Measurements from ENCODE around the gene PPIG.
"Not testable (repeated sequence)": the region's sequence is repeated elsewhere in the genome, so short reads cannot be mapped to it uniquely, and the experiment has no call there.

The PPIG gene

GRCh38 chr2:169584005-169584877 is at the start of gene PPIG:
TSS of gene PPIG (plus strand) at chr2:169584351. CDS start at chr2:169604042, 19,691 bp downstream.
- peak; percentile 92 for DNase-seq

GRCh38 chr2:169539460-169539859 is 44.7 kb upstream of the PPIG start:
- DNase-seq: not testable (repeated sequence)

- no peak for DNase-seq
Observed at GRCh38 chr2:169540146-169540545, 44.0 kb upstream of the PPIG start.

- no peak for DNase-seq
Observed at GRCh38 chr2:169542433-169542832, 41.7 kb upstream of the PPIG start.

GRCh38 chr2:169546756-169547155 is 37.4 kb upstream of the PPIG start:
- DNase-seq: no peak

- no peak for DNase-seq
Observed at GRCh38 chr2:169561364-169561763, 22.8 kb upstream of the PPIG start.

- not testable (repeated sequence) for DNase-seq
Observed at GRCh38 chr2:169562084-169562483, 22.1 kb upstream of the PPIG start.

GRCh38 chr2:169562519-169562918 is 21.6 kb upstream of the PPIG start:
- DNase-seq: no peak

- DNase-seq: no peak
Observed at GRCh38 chr2:169565686-169566085, 18.5 kb upstream of the PPIG start.

GRCh38 chr2:169569948-169570347 is 14.2 kb upstream of the PPIG start:
- DNase-seq: no peak

GRCh38 chr2:169570752-169571151 is 13.4 kb upstream of the PPIG start:
- DNase-seq: not testable (repeated sequence)

- DNase-seq: no peak
Observed at GRCh38 chr2:169571571-169571970, 12.6 kb upstream of the PPIG start.

- DNase-seq: no peak
Observed at GRCh38 chr2:169572189-169572588, 12.0 kb upstream of the PPIG start.

GRCh38 chr2:169572821-169573159 is 11.4 kb upstream of the PPIG start:
- DNase-seq: no peak

GRCh38 chr2:169573160-169573973 is 10.8 kb upstream of the PPIG start, which contains the start of gene FASTKD1:
TSS of gene FASTKD1 (minus strand) at chr2:169573865. CDS start at chr2:169572029, 1,836 bp downstream.
- DNase-seq: peak; percentile 90

- DNase-seq: no peak
Observed at GRCh38 chr2:169573974-169574299, 10.2 kb upstream of the PPIG start.

GRCh38 chr2:169574539-169574938 is 9.6 kb upstream of the PPIG start:
- DNase-seq: not testable (repeated sequence)

GRCh38 chr2:169575264-169575663 is 8.9 kb upstream of the PPIG start:
- DNase-seq: not testable (repeated sequence)

- no peak for DNase-seq
Observed at GRCh38 chr2:169579044-169579443, 5.1 kb upstream of the PPIG start.

GRCh38 chr2:169582552-169583266 is 1.4 kb upstream of the PPIG start:
- DNase-seq: not testable (repeated sequence)

GRCh38 chr2:169583518-169583917 is 633 bp upstream of the PPIG start:
- no peak for DNase-seq

- no peak for DNase-seq
Observed at GRCh38 chr2:169585673-169586072, 1.5 kb downstream of the PPIG start.

GRCh38 chr2:169590804-169591203 is 6.7 kb downstream of the PPIG start:
- DNase-seq: no peak
